ENCODE data around the gene NUBP1. TPM values are rescaled to one million over a fixed set of nuclear protein-coding genes. Genes with fewer than 3 reads are reported as not detected.
"Not testable (repeated sequence)": the region's sequence is repeated elsewhere in the genome, so short reads cannot be mapped to it uniquely, and the experiment has no call there.

NUBP1 gene
- total and polyA plus RNA-seq, 8 donors, result 14.6 to 32.1 (median 22.3) TPM

- H3K4me3 ChIP-seq, result no peak overlapping the region
- H3K9me3 ChIP-seq, result no peaks in the 10 kb centered on the region
- no peaks in the 10 kb centered on the region for H3K36me3 ChIP-seq
- H3K27ac ChIP-seq, result no peak overlapping the region
- ATAC-seq, result no peak
- no peaks in the 10 kb centered on the region for H3K4me1 ChIP-seq
- DNase-seq, result no peak
- TF ChIP-seq CTCF (IDR thresholded peaks at IDR 0.05), result no peak
- no peaks in the 10 kb centered on the region for H3K27me3 ChIP-seq
- no peak for FAIRE-seq
- intact Hi-C loops (cut with DNase I), result no loop called here
- WGBS, 2 donors, result 94 to 95% methylated on average over 12 of the region's 12 CpGs
Observed at GRCh38 chr16:10777356-10777755, 33.7 kb downstream of the NUBP1 start.

- ATAC-seq; FAIRE-seq; intact Hi-C loops (cut with DNase I); DNase-seq; H3K9me3 ChIP-seq; H3K4me1 ChIP-seq; H3K27ac ChIP-seq; H3K36me3 ChIP-seq; H3K4me3 ChIP-seq; H3K27me3 ChIP-seq: not testable (repeated sequence)
- 93 to 99% methylated on average over 6 of the region's 6 CpGs for WGBS, 2 donors
Observed at GRCh38 chr16:10779908-10780307, 36.3 kb downstream of the NUBP1 start.

GRCh38 chr16:10780628-10781027 lies 37.0 kb downstream of the NUBP1 start:
- ATAC-seq, result no peak
- no peak for TF ChIP-seq CTCF (IDR thresholded peaks at IDR 0.05)
- intact Hi-C loops (cut with DNase I), result no loop called here
- no peak for FAIRE-seq
- Histone ChIP-seq H3K9me3 (no peaks in the 10 kb centered on the region), H3K36me3 (no peaks in the 10 kb centered on the region), H3K27me3 (no peaks in the 10 kb centered on the region), H3K4me3 (no peak overlapping the region), H3K4me1 (no peaks in the 10 kb centered on the region), H3K27ac (no peak overlapping the region)
- WGBS, 2 donors, result 86 to 92% methylated on average over 4 of the region's 4 CpGs
- DNase-seq, result no peak

- DNase-seq, result no peak
- ATAC-seq, result no peak
Observed at GRCh38 chr16:10782628-10783027, 39.0 kb downstream of the NUBP1 start.

GRCh38 chr16:10787304-10787703 lies 43.7 kb downstream of the NUBP1 start:
- intact Hi-C loops (cut with DNase I), result no loop called here
- Histone ChIP-seq H3K4me3 (no peak overlapping the region), H3K36me3 (no peaks in the 10 kb centered on the region), H3K4me1 (no peaks in the 10 kb centered on the region), H3K27me3 (no peaks in the 10 kb centered on the region), H3K27ac (no peak overlapping the region), H3K9me3 (no peaks in the 10 kb centered on the region)
- DNase-seq (no peak), FAIRE-seq (no peak), ATAC-seq (no peak)
- WGBS, 2 donors, result 90 to 92% methylated on average over 5 of the region's 5 CpGs
- no peak for TF ChIP-seq CTCF (IDR thresholded peaks at IDR 0.05)

More at GRCh38 chr16:10782628-10783027, 39.0 kb downstream of the NUBP1 start:
- Histone ChIP-seq H3K36me3 (no peaks in the 10 kb centered on the region), H3K27me3 (no peaks in the 10 kb centered on the region), H3K4me1 (no peaks in the 10 kb centered on the region), H3K27ac (no peak overlapping the region), H3K9me3 (no peaks in the 10 kb centered on the region), H3K4me3 (no peak overlapping the region)
- no peak for TF ChIP-seq CTCF (IDR thresholded peaks at IDR 0.05)
- intact Hi-C loops (cut with DNase I), result no loop called here
- WGBS, 2 donors, result 85 to 93% methylated on average over 2 of the region's 2 CpGs
- no peak for FAIRE-seq

- H3K27ac ChIP-seq; DNase-seq; H3K36me3 ChIP-seq; H3K27me3 ChIP-seq; ATAC-seq; H3K9me3 ChIP-seq; FAIRE-seq; H3K4me1 ChIP-seq; intact Hi-C loops (cut with DNase I); H3K4me3 ChIP-seq: not testable (repeated sequence)
- WGBS, 2 donors, result 74 to 86% methylated on average over 4 of the region's 4 CpGs
Observed at GRCh38 chr16:10788630-10789029, 45.0 kb downstream of the NUBP1 start.

All from pancreas (tissue), 10 donors.